SK-N-SH (cell line): ENCODE data around the gene HYAL3. TPM values are rescaled to one million over a fixed set of nuclear protein-coding genes. Genes with fewer than 3 reads are reported as not detected.

Experiments
- CTCF ChIA-PET: fragments of 300-600, 350-600 bp; formaldehyde crosslinking; extraction: SDS; loops from one replicate; lab custom pipeline; 2021; lab: Yijun Ruan, JAX
- POLR2A ChIA-PET: fragments of 350-600 bp; sonication (Branson Sonifier 250); formaldehyde crosslinking; extraction: SDS; loops from one replicate; lab custom pipeline; 2020; ENCODE audit warnings: antibody characterized with exemption, inconsistent platforms; lab: Yijun Ruan, JAX
- DNase-seq: peaks from one replicate; pipeline ENCODE4 v3.0.0; 2012
- H2AFZ ChIP-seq: fragments of 200-600 bp; sonication (generic); 2 replicates; pipeline ENCODE4 v1.8.1; 2016; ENCODE audit warnings: antibody characterized with exemption, mild to moderate bottlenecking, low read depth
- H3F3A ChIP-seq: fragments of 200-600 bp; sonication (generic); replicated peaks from 2 replicates; pipeline ENCODE3; 2016; ENCODE audit warnings: antibody characterized with exemption, mild to moderate bottlenecking; ENCODE audit not compliant: insufficient read depth
- H3K27ac ChIP-seq, 2 experiments: fragments of 200-500 bp in 1 of 2; fragments of 200-600 bp in 1 of 2; sonication (Bioruptor generic) in 1 of 2; sonication (generic), shearing (Covaris generic) in 1 of 2; 2 replicates each; pipeline versions ENCODE4 v1.5.1 to v1.6.1; 2014 to 2016; ENCODE audit warnings: low read depth in 2 of 2, inconsistent platforms in 1 of 2, low read length in 1 of 2, mild to moderate bottlenecking in 1 of 2, mixed read lengths in 1 of 2
- H3K27me3 ChIP-seq: fragments of 200-600 bp; sonication (generic), shearing (Covaris generic); 2 replicates; pipeline ENCODE4 v1.6.1; 2016; ENCODE audit warnings: mixed run types; ENCODE audit not compliant: insufficient read depth
- H3K36me3 ChIP-seq, 2 experiments: fragments of 200-500 bp in 1 of 2; fragments of 200-600 bp in 1 of 2; sonication (Bioruptor generic) in 1 of 2; sonication (generic) in 1 of 2; replicated peaks in 1 of 2; 2 replicates each; pipeline versions ENCODE3 to v1.5.1; 2014 to 2016; ENCODE audit warnings: low read length in 1 of 2, mild to moderate bottlenecking in 1 of 2; ENCODE audit not compliant: insufficient read depth in 2 of 2, control insufficient read depth in 1 of 2
- H3K4me1 ChIP-seq, 2 experiments: fragments of 200-500 bp in 1 of 2; fragments of 200-600 bp in 1 of 2; sonication (Bioruptor generic) in 1 of 2; sonication (generic), shearing (Covaris generic) in 1 of 2; 2 replicates each; pipeline versions ENCODE4 v1.5.1 to v1.6.1; 2014 to 2016; ENCODE audit warnings: low read depth in 1 of 2, low read length in 1 of 2, mixed run types in 1 of 2; ENCODE audit not compliant: insufficient read depth in 2 of 2, control insufficient read depth in 1 of 2
- H3K4me2 ChIP-seq: fragments of 200-600 bp; sonication (generic), shearing (Covaris generic); 2 replicates; pipeline ENCODE4 v1.6.1; 2017; ENCODE audit warnings: mixed run types
- H3K4me3 ChIP-seq, 2 experiments: fragments of 200-500 bp in 1 of 2; fragments of 200-600 bp in 1 of 2; sonication (Bioruptor generic) in 1 of 2; sonication (generic), shearing (Covaris generic) in 1 of 2; 2 replicates each; pipeline versions ENCODE4 v1.5.1 to v1.8.1; 2014 to 2016; ENCODE audit warnings: low read depth in 2 of 2, inconsistent platforms in 1 of 2, low read length in 1 of 2, mild to moderate bottlenecking in 1 of 2, mixed read lengths in 1 of 2, moderate library complexity in 1 of 2
- H3K79me2 ChIP-seq: fragments of 200-600 bp; sonication (generic); 2 replicates; pipeline ENCODE4 v1.8.1; 2017; ENCODE audit warnings: mild to moderate bottlenecking; ENCODE audit not compliant: insufficient read depth
- H3K9ac ChIP-seq: fragments of 200-600 bp; sonication (generic); 2 replicates; pipeline ENCODE4 v1.6.1; 2017; ENCODE audit warnings: mixed run types
- H3K9me2 ChIP-seq: fragments of 200-600 bp; sonication (generic); 2 replicates; pipeline ENCODE4 v1.6.1; 2017; ENCODE audit warnings: mixed run types
- H3K9me3 ChIP-seq: fragments of 200-600 bp; sonication (generic); 2 replicates; pipeline ENCODE4 v1.6.1; 2017; ENCODE audit warnings: mixed run types, mild to moderate bottlenecking, moderate library complexity
- H4K20me1 ChIP-seq: fragments of 200-600 bp; sonication (generic); 2 replicates; pipeline ENCODE4 v1.6.1; 2017; ENCODE audit warnings: mild to moderate bottlenecking, mixed run types; ENCODE audit not compliant: insufficient read depth
- CHD2 ChIP-seq: fragments of 150-350 bp; IDR thresholded peaks from 2 replicates; pipeline ENCODE4 v1.6.1; 2018; ENCODE audit warnings: low read length; ENCODE audit not compliant: partially characterized antibody
- EP300 ChIP-seq, 2 experiments: IDR thresholded peaks; 2 replicates each; pipeline versions ENCODE4 v1.4.0 to v1.6.1; 2012; ENCODE audit warnings: borderline replicate concordance in 1 of 2, low read depth in 1 of 2, low read length in 1 of 2
- FOSL2 ChIP-seq: IDR thresholded peaks from 2 replicates; pipeline ENCODE4 v1.4.0; 2012; ENCODE audit warnings: low read depth, mild to moderate bottlenecking, moderate library complexity, borderline replicate concordance
- JUND ChIP-seq: IDR thresholded peaks from 2 replicates; pipeline ENCODE4 v1.4.0; 2012
- MXI1 ChIP-seq: IDR thresholded peaks from 2 replicates; pipeline ENCODE4 v1.6.1; 2012; ENCODE audit warnings: mild to moderate bottlenecking, low read depth, low read length, improper control_type of control experiment
- POLR2AphosphoS5 ChIP-seq: IDR thresholded peaks from 2 replicates; pipeline ENCODE4 v1.6.1; 2012; ENCODE audit warnings: low read depth, low read length
- RFX5 ChIP-seq: IDR thresholded peaks from 2 replicates; pipeline ENCODE4 v1.6.1; 2012; ENCODE audit warnings: mild to moderate bottlenecking, improper control_type of control experiment, low read length
- SIN3A ChIP-seq: IDR thresholded peaks from 2 replicates; pipeline ENCODE4 v1.6.1; 2012; ENCODE audit warnings: low read depth, mild to moderate bottlenecking, low read length, moderate library complexity, borderline replicate concordance
- TCF12 ChIP-seq: IDR thresholded peaks from 2 replicates; pipeline ENCODE4 v1.4.0; 2012
- TEAD4 ChIP-seq: IDR thresholded peaks from 2 replicates; pipeline ENCODE4 v1.4.0; 2012; ENCODE audit warnings: mild to moderate bottlenecking, borderline replicate concordance; ENCODE audit not compliant: insufficient read depth
- WGBS: methylation state at CpG from one replicate; pipeline ENCODE4 v1.1.6; 2017; ENCODE audit warnings: low lambda C conversion rate; 5-methylcytosine and 5-hydroxymethylcytosine counted together
- polyA plus RNA-seq, 3 experiments: library from polyadenylated mRNA; depleted of rRNA; stranded (reverse); fragments of >200 nt; gene quantifications; 2 replicates each; pipeline ENCODE4 v1.2.3, GENCODE V29; 2012
- TF ChIP-seq, protein P1 (sequence below): IDR thresholded peaks from 2 replicates; pipeline ENCODE4 v1.6.1; 2012; ENCODE audit warnings: mild to moderate bottlenecking, low read depth, low read length, moderate library complexity
- TF ChIP-seq, protein P2 (sequence below): fragments of 150-350 bp; IDR thresholded peaks from 2 replicates; pipeline ENCODE4 v1.6.1; 2017; ENCODE audit warnings: antibody characterized with exemption, low read length, low read depth, borderline replicate concordance

HYAL3 gene
- polyA plus RNA-seq, 1 of the 3 experiments (the other 2 are of a cell fraction), result 7.8 TPM

- CTCF ChIA-PET, result interaction anchor here (1.3 to 61.6 kb wide), 6 partner anchors 7 to 131 kb away, joined by 6 to 1375 read pairs (median 94); partner anchors contain the start of genes GNAI2 and GNAT1
- TF ChIP-seq POLR2AphosphoS5 (no peak), FOSL2 (peak; percentile 58; the same call in 1 of the 2 replicates), TCF12 (peak; percentile 7; the same call in 1 of the 2 replicates), SIN3A (no peak)
- TF ChIP-seq, protein P1, sequence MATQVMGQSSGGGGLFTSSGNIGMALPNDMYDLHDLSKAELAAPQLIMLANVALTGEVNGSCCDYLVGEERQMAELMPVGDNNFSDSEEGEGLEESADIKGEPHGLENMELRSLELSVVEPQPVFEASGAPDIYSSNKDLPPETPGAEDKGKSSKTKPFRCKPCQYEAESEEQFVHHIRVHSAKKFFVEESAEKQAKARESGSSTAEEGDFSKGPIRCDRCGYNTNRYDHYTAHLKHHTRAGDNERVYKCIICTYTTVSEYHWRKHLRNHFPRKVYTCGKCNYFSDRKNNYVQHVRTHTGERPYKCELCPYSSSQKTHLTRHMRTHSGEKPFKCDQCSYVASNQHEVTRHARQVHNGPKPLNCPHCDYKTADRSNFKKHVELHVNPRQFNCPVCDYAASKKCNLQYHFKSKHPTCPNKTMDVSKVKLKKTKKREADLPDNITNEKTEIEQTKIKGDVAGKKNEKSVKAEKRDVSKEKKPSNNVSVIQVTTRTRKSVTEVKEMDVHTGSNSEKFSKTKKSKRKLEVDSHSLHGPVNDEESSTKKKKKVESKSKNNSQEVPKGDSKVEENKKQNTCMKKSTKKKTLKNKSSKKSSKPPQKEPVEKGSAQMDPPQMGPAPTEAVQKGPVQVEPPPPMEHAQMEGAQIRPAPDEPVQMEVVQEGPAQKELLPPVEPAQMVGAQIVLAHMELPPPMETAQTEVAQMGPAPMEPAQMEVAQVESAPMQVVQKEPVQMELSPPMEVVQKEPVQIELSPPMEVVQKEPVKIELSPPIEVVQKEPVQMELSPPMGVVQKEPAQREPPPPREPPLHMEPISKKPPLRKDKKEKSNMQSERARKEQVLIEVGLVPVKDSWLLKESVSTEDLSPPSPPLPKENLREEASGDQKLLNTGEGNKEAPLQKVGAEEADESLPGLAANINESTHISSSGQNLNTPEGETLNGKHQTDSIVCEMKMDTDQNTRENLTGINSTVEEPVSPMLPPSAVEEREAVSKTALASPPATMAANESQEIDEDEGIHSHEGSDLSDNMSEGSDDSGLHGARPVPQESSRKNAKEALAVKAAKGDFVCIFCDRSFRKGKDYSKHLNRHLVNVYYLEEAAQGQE, result no peak
- Histone ChIP-seq H2AFZ (no peak overlapping the region), H3K27ac (no peak overlapping the region), H3K4me3 (no peak overlapping the region), H4K20me1 (peaks cover 88% of the 10 kb centered on the region), H3K36me3 (peaks cover 11 to 34% of the 10 kb centered on the region in 2 experiments), H3K79me2 (peaks cover 87% of the 10 kb centered on the region), H3K4me2 (no peak overlapping the region), H3K27me3 (no peaks in the 10 kb centered on the region), H3K4me1 (peaks cover 18 to 32% of the 10 kb centered on the region in 2 experiments; a peak in 3 of 4 replicates), H3K9me2 (no peaks in the 10 kb centered on the region), H3K9me3 (no peaks in the 10 kb centered on the region), H3K9ac (no peak overlapping the region), H3F3A (peaks cover 14% of the 10 kb centered on the region)
- DNase-seq, result no peak
- POLR2A ChIA-PET, result no interaction called here
- whole genome bisulfite sequencing, result 81% methylated on average over 8 of the region's 8 CpGs
Measured at GRCh38 chr3:50251220-50251619, 48.0 kb downstream of the HYAL3 start.

- Histone ChIP-seq H3F3A (peaks cover 20% of the 10 kb centered on the region), H3K27ac (no peak overlapping the region), H3K9ac (no peak overlapping the region), H3K4me1 (peaks cover 23 to 37% of the 10 kb centered on the region in 2 experiments; a peak in 3 of 4 replicates), H4K20me1 (peaks cover 90% of the 10 kb centered on the region), H3K4me2 (no peak overlapping the region), H3K79me2 (peaks cover 94% of the 10 kb centered on the region), H3K9me2 (no peaks in the 10 kb centered on the region), H3K27me3 (no peaks in the 10 kb centered on the region), H3K4me3 (no peak overlapping the region), H3K9me3 (no peaks in the 10 kb centered on the region), H2AFZ (no peak overlapping the region), H3K36me3 (peaks cover 9 to 34% of the 10 kb centered on the region in 2 experiments)
- TF ChIP-seq MXI1 (no peak), JUND (no peak), TEAD4 (no peak), CHD2 (no peak), RFX5 (no peak), EP300 (IDR thresholded peaks at IDR 0.05; ENCODE audit: borderline replicate concordance in 1 of 2, low read depth in 1 of 2, low read length in 1 of 2) (no peak)
- TF ChIP-seq, protein P2, sequence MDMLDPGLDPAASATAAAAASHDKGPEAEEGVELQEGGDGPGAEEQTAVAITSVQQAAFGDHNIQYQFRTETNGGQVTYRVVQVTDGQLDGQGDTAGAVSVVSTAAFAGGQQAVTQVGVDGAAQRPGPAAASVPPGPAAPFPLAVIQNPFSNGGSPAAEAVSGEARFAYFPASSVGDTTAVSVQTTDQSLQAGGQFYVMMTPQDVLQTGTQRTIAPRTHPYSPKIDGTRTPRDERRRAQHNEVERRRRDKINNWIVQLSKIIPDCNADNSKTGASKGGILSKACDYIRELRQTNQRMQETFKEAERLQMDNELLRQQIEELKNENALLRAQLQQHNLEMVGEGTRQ, result no peak
- WGBS, result 100% methylated on average over 4 of the region's 4 CpGs
- POLR2A ChIA-PET, result interaction anchor here (1.1 kb wide), 1 partner anchor 10 kb away, joined by 4 read pairs; no protein-coding TSS in a partner anchor
- DNase-seq, result no peak
- CTCF ChIA-PET, result interaction anchor here (0.9 to 61.6 kb wide), 9 partner anchors 8 to 130 kb away, joined by 3 to 1375 read pairs (median 7); partner anchors contain the start of genes GNAI2 and GNAT1
Measured at GRCh38 chr3:50250514-50250913, 48.7 kb downstream of the HYAL3 start.
